Hindlimb muscle (tissue), 1 donor: ENCODE data around the gene BUD23. TPM values are rescaled to one million over a fixed set of nuclear protein-coding genes. Genes with fewer than 3 reads are reported as not detected.
"Not testable (repeated sequence)": the region's sequence is repeated elsewhere in the genome, so short reads cannot be mapped to it uniquely, and the experiment has no call there.

Experiments used
- DNase-seq: peaks from one replicate; pipeline ENCODE4 v3.0.0-alpha.2; 2013
- polyA plus RNA-seq: library from polyadenylated mRNA; unstranded; fragments of 120-200 nt; gene quantifications from one replicate; pipeline ENCODE4 v1.2.1, GENCODE V29; 2013; ENCODE audit not compliant: insufficient read length

Gene BUD23
- polyA plus RNA-seq, 1 donor, result 79.8 TPM

- DNase-seq, result no peak
Observed at GRCh38 chr7:73701357-73701995, 18.1 kb downstream of the BUD23 start.

- no peak for DNase-seq
Observed at GRCh38 chr7:73702226-73702625, 18.8 kb downstream of the BUD23 start.

- no peak for DNase-seq
Observed at GRCh38 chr7:73702665-73703064, 19.3 kb downstream of the BUD23 start.

- no peak for DNase-seq
Observed at GRCh38 chr7:73703225-73703624, 19.8 kb downstream of the BUD23 start.

- DNase-seq, result peak; percentile 74
Observed at GRCh38 chr7:73703757-73704639, 20.6 kb downstream of the BUD23 start.

GRCh38 chr7:73704640-73705550, 21.5 kb downstream of the BUD23 start:
- DNase-seq, result no peak

GRCh38 chr7:73705551-73705920, 22.1 kb downstream of the BUD23 start:
- no peak for DNase-seq

GRCh38 chr7:73706126-73707044, 23.0 kb downstream of the BUD23 start:
- no peak for DNase-seq

- DNase-seq, result no peak
Observed at GRCh38 chr7:73707045-73707631, 23.7 kb downstream of the BUD23 start.

GRCh38 chr7:73708961-73709549, 25.7 kb downstream of the BUD23 start:
- DNase-seq, result no peak

GRCh38 chr7:73712773-73713172, 29.4 kb downstream of the BUD23 start:
- DNase-seq, result no peak

GRCh38 chr7:73713319-73713718, 29.9 kb downstream of the BUD23 start:
- DNase-seq, result not testable (repeated sequence)

- DNase-seq, result peak; percentile 62
Observed at GRCh38 chr7:73715648-73716317, 32.4 kb downstream of the BUD23 start.

- no peak for DNase-seq
Observed at GRCh38 chr7:73716318-73716890, 33.0 kb downstream of the BUD23 start.

GRCh38 chr7:73717025-73717807, 33.8 kb downstream of the BUD23 start:
- peak; percentile 63 for DNase-seq

- no peak for DNase-seq
Observed at GRCh38 chr7:73717991-73718405, 34.6 kb downstream of the BUD23 start.

- no peak for DNase-seq
Observed at GRCh38 chr7:73718438-73718881, 35.1 kb downstream of the BUD23 start.

GRCh38 chr7:73718905-73719805, 35.8 kb downstream of the BUD23 start, which contains the start of gene STX1A:
Gene STX1A, minus strand, starts transcription at chr7:73719669. Its CDS starts 38 bp downstream, at chr7:73719631.
- DNase-seq, result no peak
